GM18907 (cell line): ENCODE results near the gene VAMP1.
"Not testable (repeated sequence)": the region's sequence is repeated elsewhere in the genome, so short reads cannot be mapped to it uniquely, and the experiment has no call there.

Experiments used
- ATAC-seq: cut with Tn5 transposase; IDR thresholded peaks from one replicate; pipeline ENCODE4 v1.9.1; 2021; ENCODE audit warnings: mild to moderate bottlenecking, moderate library complexity; ENCODE audit not compliant: unreplicated experiment

Gene VAMP1, protein sequence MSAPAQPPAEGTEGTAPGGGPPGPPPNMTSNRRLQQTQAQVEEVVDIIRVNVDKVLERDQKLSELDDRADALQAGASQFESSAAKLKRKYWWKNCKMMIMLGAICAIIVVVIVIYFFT

DNA sequence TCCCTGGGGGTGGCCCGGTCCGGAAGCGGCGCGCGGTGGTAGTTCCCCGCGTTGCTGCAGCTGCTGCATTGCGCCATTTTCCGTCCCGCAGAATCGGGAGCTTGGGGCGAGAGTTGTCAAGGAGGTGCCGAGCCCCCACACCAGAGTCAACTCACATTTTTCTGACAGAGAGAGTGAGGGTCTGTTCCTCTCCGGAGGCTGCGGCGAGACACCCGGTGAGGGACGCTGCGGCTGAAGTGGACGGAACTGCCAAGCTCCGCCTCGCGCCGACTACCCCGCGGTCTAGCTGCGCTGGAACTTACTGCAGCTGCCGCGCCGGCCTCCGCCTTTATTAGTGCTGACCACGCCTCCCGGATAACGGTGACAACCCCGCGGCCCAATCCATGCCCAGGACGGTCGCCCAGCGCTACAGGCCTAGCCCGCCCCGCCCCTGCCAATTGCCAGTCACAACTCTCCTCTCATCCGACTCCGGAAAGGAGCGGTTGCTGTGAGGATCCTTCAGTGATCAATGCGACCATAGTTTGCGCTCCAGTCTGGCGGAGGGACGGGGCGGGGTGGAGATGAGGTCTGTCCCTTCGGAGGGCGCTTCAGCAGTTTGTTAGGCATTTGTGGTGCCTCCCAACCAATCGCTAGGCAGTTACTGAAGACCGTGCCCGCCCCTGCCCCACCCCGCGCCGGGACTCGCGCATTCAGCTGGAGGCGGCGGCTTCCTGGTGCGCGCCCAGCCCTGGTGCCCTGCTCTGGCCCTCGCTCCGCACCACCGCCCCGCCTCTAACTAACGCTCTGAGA lies at the start of gene VAMP1:
Gene VAMP1, minus strand, starts transcription at position 303 of the 789 bp plus-strand sequence. Its CDS starts 146 bp downstream, at position 157.
- peak; percentile 93 for ATAC-seq

DNA sequence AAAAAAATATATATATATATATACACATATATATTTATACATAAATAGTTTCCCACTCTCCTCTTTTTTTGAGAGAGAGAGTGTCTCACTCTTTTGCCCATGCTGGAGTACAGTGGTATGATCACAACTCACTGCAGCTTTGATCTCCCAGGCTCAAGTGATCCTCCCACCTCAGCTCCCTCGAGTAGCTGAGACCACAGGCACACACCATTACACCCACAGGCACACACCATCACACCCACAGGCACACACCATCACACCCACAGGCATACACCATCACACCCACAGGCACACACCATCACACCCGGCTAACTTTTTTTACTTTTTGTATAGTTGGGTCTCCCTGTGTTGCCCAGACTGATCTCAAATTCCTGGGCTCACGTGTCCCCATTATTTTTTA lies 49.7 kb upstream of the VAMP1 start:
- ATAC-seq, result no peak

DNA sequence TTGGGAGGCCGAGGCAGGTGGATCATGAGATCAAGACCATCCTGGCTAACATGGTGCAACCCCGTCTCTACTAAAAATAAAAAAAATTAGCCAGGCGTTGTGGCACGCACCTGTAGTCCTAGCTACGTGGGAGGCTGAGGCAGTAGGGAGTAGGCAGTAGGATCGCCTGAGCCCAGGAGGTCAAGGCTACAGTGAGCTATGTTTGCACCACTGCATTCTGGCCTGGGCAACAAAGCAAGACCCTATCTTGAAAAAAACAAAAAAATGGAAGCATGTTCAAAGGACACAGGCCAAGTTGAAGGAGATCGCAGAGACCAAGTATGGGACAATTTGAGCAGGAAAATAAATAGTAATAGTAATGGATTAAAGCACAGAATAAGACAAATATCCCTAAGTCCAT lies 37.6 kb upstream of the VAMP1 start:
- no peak for ATAC-seq

DNA sequence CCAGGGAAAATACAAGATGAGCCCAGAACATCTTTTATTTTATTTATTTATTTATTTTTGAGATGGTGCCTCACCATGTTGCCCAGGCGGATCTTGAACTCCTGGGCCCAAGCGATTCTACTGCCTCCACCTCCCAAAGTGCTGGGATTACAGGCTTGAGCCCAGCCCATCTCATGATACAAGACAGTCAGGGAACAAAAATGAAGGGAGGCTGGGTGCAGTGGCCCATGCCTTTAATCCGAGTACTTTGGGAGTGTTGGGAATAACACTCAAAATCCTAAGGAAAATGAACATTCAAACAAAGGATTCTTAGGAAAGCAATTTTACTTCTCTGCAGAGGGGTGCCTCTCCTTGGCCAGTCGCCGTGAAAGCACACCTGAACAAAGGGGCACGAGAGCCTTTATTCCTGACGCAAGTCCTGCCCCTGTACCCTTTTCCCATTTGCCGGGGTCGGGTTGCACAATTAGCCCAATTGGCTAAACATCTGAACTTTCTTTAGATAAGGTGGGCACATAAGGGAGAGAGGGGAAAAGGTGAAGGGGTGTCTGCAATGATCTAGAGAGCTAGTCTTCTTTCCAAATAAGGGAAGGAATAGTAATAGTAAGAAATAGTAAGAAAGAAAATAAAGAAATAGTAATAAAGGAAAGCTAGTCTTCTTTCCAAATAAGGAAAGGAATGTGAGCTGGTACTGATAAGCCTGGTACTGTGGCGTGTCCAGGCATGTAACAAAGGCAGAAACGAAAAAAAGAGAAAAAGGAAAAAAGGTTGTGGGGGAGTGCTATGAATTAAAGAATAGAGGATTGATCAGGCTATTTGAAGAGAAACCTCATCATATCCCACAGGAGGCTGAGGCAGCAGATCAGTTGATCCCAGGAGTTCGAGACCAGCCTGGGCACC lies 36.9 kb upstream of the VAMP1 start:
- ATAC-seq, result no peak

DNA sequence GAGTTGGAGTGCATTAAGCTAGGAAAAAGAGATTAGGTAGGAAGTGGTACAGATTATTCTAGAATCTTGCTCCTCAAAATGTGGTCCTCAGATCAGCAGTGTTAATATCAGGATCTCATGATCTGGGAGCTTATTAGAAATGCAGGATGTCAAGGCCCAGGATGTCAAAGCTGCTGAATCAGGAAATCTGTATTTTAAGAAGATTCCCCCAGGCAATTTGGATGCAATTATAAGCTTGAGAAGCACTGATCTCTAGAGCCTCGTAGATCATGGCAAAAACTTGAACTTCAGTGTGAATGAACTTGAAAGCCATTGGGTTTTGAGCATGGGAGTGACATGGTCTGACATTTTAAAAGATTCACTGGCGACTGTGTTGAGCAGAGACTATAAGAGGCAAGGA lies 30.0 kb upstream of the VAMP1 start:
- ATAC-seq, result no peak

DNA sequence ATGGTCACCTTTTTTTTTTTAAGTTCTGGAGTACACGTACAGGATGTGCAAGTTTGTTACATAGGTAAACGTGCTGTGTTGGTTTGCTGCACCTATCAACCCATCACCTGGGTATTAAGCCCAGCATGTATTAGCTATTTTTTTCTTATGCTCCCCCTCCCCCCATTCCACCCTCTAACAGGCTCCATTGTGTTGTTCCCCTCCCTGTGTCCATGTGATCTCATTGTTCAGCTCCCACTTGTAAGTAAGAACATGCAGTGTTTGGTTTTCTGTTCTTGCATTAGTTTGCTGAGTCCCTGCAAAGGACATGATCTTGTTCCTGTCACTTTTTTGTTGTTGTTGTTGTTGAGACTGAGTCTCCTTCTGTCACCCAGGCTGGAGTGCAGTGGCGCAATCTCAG lies 26.8 kb upstream of the VAMP1 start:
- not testable (repeated sequence) for ATAC-seq

DNA sequence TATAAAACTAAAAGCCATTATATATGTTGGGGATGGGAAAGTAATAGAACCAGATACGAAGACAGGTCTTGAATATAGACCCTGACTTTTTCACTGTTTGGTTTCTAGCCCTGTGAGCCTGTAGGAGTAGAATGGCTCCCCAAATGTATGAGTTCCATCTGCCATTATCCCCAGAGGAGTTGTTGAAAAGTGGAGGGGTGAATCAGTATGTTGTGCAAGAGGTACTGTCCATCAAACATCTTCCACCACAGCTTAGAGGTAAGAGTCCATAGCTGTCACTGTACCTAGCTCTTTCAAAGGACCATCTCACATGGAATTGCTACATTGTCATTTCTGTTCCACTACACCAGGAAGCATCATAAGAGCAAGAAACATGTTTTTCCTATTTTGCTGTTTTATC lies 24.5 kb upstream of the VAMP1 start:
- ATAC-seq, result no peak

DNA sequence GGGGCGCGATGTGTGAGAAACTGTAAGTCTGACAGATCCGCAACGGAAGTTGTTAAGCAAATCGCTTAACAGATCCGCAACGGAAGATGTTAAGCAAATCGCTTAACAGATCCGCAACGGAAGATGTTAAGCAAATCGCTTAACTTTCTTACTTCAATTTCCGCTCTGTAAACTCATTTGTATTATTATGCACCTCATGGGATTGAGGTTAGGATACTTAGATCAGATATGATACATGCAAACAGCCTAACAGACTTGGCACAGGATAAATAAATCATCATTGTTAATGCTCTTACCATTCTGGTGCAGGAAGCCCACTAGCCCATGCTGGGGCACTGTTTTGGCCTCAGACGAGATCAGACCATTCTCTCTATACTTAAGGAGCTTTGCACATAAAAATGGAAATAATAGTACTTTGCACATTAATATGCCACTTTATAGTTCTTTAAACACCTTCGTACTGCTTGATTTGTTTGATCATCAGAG lies 23.8 kb upstream of the VAMP1 start:
- ATAC-seq, result peak; percentile 14

DNA sequence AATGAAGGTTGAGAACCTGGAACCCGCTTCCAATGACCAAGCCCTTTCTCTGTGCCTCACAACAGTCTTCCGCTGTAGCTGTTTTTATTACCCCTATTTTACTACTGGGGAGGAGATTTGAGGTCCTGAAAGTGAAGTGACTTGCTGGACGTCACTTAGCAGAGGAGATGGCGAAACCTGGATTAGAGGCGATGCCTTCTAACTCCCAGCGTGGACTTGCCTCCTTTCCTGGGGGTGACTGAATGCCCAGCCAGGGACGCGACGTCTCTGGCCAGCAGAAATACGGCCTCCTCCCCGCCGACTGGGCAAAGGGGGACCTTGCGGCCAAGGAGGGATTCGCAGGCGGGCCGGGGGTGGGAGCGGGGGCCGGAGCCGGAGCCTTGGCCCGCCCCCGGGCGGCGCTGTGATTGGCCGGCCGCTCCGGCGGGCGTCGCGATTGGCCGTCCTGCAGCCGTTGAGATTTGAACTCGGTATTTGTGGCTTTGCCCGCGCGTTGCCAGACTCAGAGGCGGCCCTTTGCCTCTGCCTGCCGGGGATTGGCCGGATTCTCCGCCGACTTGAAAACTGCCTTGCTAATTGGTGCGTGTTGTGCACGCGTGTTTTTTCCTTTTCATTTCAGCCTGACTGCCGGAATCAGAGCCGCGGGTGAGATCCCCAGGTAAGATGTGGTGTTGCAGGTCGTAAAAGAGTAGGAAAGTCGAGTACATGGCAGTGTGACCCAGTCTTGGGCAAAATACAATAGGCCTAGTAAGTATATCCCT lies 23.2 kb upstream of the VAMP1 start, which contains the start of gene NCAPD2:
Gene NCAPD2, plus strand, starts transcription at position 606 of the 761 bp plus-strand sequence. CDS start 997 bp downstream, outside the sequence.
- ATAC-seq, result peak; percentile 80

DNA sequence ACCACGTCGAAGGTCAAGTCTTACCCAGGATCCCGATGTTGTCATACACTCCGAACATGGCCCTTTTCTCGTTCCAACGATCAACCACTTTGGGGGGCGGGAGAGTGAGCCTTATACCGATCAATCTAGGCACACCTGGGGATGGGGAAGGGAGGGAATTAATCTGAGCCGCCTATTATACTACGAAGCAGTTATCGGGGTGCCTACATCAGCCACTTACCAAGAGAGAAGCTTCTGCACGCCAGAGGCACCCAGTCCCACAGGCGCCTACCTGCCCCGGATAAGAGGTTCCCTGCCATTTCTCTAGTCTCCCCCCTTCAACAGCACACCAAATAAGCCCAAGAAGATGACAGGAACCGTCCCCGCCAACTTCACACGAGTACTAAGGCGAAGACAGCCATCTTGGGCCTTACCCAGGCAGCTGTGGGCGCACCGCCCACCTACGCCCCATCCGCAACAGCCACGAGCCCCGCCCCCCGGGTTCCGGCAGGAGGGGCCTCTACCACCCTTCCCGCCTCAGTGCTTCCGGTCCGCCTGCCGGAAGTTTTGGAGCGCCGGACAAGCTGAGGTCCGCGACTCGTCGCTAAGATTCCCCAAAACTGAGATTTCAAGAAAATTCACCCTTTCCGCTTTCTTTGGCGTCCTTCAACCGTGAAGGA lies 22.5 kb upstream of the VAMP1 start, which contains the start of gene MRPL51:
Gene MRPL51, minus strand, starts transcription at position 425 of the 659 bp plus-strand sequence. Its CDS starts 126 bp downstream, at position 299.
- peak; percentile 75 for ATAC-seq

DNA sequence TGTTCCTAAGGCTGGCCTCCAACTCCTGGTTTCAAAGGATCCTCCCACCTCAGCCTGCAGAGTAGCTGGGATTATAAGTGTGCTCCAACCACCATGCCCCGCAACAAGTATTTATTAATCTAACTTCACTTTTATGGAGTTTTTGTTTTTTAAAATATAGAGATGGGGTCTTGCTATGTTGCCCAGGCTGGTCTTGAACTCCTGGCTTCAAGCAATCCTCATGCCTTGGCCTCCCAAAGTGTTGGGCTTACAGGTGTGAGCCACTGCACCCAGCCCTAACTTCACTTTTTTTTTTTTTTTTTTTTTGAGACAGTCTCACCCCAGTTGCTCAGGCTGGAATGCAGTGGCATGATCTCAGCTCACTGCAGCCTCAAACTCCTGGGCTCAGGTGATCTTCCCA lies 20.2 kb upstream of the VAMP1 start:
- ATAC-seq, result not testable (repeated sequence)

DNA sequence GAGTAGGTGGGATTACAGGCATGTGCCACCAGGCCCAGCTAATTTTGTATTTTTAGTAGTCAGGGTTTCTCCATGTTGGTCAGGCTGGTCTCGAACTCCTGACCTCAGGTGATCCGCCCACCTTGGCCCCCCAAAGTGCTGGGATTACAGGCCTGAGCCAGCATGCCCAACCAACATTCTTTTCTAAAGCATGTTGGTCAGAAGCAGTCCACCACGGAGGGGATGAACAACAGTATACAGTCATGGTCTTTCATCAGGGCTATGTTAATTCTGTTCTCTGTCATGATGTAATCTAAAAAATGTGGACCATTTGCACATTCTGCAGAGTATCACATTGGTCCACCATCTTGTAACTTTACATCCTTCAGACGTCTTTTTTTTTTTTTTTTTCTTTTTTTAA lies 19.0 kb upstream of the VAMP1 start:
- ATAC-seq, result no peak

DNA sequence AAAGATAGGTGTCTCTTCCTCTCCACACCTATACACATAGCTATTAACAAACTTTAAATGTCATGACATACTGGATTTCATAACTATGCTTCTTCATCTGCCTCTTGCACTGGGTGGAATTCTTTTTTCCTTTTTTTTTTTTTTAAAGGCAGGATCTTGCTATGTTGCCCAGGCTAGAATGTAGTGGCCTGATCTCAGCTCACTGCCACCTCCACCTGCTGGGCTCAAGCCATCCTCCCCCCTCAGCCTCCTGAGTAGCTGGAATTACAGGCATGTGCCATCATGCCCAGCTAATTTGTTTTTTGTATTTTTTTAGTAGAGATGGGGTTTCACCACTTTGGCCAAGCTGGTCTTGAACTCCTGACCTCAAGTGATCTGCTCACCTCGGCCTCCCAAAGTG lies 17.8 kb upstream of the VAMP1 start:
- ATAC-seq, result no peak

DNA sequence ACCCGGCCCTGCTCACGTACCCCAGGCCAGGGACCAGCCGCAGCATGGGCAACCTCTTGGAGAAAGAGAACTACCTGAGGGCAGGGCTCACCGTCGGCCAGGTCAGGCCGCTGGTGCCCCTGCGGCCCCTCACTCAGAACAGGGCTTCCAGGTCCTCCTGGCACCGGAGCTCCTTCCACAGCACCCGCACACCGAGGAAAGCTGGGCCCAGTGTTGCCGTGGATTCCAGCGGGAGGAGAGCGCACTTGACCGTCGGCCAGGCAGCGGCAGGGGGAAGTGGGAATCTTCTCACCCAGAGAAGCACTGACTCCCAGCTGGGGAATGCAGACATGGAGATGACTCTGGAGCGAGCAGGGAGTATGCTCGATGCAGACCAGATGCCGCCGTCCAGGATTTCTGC lies 7.9 kb upstream of the VAMP1 start:
- ATAC-seq, result no peak

DNA sequence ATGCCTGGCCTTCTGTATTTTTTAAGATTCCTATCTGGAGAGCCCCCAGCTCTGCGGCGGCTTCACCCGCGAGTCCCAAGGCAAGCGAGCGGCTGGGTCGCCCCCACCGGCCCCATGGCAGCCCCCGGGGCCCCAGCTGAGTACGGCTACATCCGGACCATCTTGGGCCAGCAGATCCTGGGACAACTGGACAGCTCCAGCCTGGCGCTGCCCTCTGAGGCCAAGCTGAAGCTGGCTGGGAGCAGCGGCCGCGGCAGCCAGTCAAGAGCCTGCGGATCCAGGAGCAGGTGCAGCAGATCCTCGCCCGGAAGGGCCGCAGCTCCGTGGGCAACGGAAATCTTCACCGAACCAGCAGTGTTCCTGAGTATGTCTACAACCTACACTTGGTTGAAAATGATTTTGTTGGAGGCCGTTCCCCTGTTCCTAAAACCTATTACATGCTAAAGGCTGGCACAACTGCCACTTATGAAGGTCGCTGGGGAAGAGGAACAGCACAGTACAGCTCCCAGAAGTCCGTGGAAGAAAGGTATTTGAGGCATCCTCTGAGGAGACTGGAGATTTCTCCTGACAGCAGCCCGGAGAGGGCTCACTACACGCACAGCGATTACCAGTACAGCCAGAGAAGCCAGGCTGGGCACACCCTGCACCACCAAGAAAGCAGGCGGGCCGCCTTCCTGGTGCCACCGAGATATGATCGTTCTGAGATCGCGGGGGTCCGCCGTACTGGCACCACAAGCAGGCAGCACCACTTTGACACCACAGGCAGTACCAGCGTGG lies 7.3 kb upstream of the VAMP1 start:
- not testable (repeated sequence) for ATAC-seq

DNA sequence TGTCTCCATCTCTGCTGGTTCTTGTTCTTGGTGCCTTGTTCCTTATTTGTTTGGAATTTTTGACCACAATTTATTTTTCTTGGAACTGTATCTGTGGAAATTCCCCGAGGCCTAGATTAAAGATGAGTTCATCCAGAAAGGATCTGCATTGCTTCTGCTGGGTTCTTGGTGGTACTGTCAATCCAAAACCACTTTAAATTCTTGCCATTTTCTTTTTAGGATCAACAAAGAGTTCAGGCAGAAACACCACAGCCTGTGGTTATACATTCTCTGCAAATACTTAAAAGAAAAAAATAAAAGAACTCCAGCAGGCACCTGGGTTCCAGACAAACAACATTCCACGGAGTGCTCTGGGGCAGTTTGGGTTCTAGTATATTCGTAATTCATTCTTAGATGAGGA lies 6.0 kb upstream of the VAMP1 start:
- ATAC-seq, result no peak

DNA sequence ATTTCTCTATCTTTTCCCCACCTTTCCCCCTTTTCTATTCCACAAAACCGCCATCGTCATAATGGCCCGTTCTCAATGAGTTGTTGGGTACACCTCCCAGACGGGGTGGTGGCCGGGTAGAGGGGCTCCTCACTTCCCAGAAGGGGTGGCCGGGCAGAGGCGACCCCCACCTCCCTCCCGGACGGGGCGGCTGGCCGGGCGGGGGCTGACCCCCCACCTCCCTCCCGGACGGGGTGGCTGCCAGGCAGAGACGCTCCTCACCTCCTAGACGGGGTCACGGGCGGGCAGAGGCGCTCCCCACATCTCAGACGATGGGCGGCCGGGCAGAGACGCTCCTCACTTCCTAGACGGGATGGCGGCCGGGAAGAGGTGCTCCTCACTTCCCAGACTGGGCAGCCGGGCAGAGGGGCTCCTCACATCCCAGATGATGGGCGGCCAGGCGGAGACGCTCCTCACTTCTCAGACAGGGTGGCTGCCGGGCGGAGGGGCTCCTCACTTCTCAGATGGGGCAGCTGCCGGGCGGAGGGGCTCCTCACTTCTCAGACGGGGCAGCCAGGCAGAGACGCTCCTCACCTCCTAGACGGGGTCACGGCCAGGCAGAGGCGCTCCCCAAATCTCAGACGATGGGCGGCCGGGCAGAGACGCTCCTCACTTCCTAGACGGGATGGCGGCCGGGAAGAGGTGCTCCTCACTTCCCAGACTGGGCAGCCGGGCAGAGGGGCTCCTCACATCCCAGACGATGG lies 4.9 kb upstream of the VAMP1 start:
- ATAC-seq, result not testable (repeated sequence)

DNA sequence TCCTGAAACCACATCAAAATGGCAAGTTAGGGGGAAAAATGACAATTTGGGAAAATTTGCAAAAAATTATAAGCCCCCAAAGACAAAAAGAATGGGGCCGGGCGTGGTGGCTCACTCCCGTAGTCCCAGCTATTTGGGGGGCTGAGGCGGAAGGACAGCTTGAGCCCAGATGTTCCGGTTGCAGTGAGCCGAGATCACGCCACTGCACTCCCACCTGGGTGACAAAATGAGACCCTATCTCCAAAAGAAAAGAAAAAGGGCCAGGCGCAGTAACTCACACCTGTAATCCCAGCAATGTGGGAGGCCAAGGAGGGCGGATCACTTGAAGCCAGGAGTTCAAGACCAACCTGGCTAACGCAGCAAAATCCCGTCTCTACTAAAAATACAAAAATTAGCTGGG lies 2.0 kb upstream of the VAMP1 start:
- ATAC-seq, result no peak

DNA sequence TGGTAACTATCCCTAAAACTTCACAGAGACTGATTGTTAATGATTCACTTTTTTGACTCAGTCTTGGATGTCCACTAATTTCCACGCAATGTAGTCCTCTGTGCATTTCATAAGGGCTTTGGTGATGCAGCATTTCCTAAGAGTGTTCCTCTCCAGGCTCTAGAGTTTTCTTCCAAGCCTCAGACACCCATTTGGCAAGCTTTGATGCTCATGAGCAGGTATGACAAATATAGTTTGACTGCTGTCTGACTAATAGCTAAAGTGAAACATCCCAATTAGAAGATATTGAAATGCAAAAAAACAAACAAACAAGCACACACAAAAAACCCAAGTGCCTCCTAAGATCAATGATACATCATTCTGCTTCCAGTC lies 1.5 kb upstream of the VAMP1 start:
- no peak for ATAC-seq
